ENCODE results near the gene UBE2K.
"Not testable (repeated sequence)": the region's sequence is repeated elsewhere in the genome, so short reads cannot be mapped to it uniquely, and the experiment has no call there.

The UBE2K gene

GRCh38 chr4:39697740-39698423 lies at the start of gene UBE2K:
TSS of gene UBE2K (plus strand) at chr4:39698136. CDS start at chr4:39698328, 192 bp downstream.
- DNase-seq, result peak; percentile 91

GRCh38 chr4:39648213-39648612 lies 49.7 kb upstream of the UBE2K start:
- DNase-seq, result no peak

- no peak for DNase-seq
Observed at GRCh38 chr4:39648827-39649558, 48.9 kb upstream of the UBE2K start.

GRCh38 chr4:39649639-39650265 lies 48.2 kb upstream of the UBE2K start:
- no peak for DNase-seq

GRCh38 chr4:39651586-39651985 lies 46.4 kb upstream of the UBE2K start:
- not testable (repeated sequence) for DNase-seq

GRCh38 chr4:39655211-39655610 lies 42.7 kb upstream of the UBE2K start:
- DNase-seq, result no peak

- DNase-seq, result no peak
Observed at GRCh38 chr4:39655876-39656275, 42.1 kb upstream of the UBE2K start.

- not testable (repeated sequence) for DNase-seq
Observed at GRCh38 chr4:39656638-39657037, 41.3 kb upstream of the UBE2K start.

- no peak for DNase-seq
Observed at GRCh38 chr4:39657465-39657864, 40.5 kb upstream of the UBE2K start.

GRCh38 chr4:39658756-39659155 lies 39.2 kb upstream of the UBE2K start:
- no peak for DNase-seq

- DNase-seq, result no peak
Observed at GRCh38 chr4:39660045-39660444, 37.9 kb upstream of the UBE2K start.

GRCh38 chr4:39660757-39661156 lies 37.2 kb upstream of the UBE2K start:
- DNase-seq, result no peak

GRCh38 chr4:39662683-39663082 lies 35.3 kb upstream of the UBE2K start:
- DNase-seq, result no peak

GRCh38 chr4:39664828-39665731 lies 32.9 kb upstream of the UBE2K start:
- no peak for DNase-seq

GRCh38 chr4:39667706-39668105 lies 30.2 kb upstream of the UBE2K start:
- DNase-seq, result no peak

- DNase-seq, result no peak
Observed at GRCh38 chr4:39668887-39669286, 29.0 kb upstream of the UBE2K start.

- DNase-seq, result not testable (repeated sequence)
Observed at GRCh38 chr4:39670296-39670695, 27.6 kb upstream of the UBE2K start.

- DNase-seq, result not testable (repeated sequence)
Observed at GRCh38 chr4:39675681-39676080, 22.3 kb upstream of the UBE2K start.

- DNase-seq, result not testable (repeated sequence)
Observed at GRCh38 chr4:39681003-39681402, 16.9 kb upstream of the UBE2K start.

- DNase-seq, result no peak
Observed at GRCh38 chr4:39682138-39682537, 15.8 kb upstream of the UBE2K start.

GRCh38 chr4:39685990-39686389 lies 11.9 kb upstream of the UBE2K start:
- no peak for DNase-seq

GRCh38 chr4:39687014-39687413 lies 10.9 kb upstream of the UBE2K start:
- DNase-seq, result no peak

- DNase-seq, result no peak
Observed at GRCh38 chr4:39689970-39690369, 8.0 kb upstream of the UBE2K start.

All from CD4-positive, alpha-beta T cell treated with Interleukin-15 for 1 hour (primary cell).